ENCODE results near the gene TAS2R13.

- TF ChIP-seq CTCF (IDR thresholded peaks at IDR 0.05) (no peak), POLR2AphosphoS5 (IDR thresholded peaks at IDR 0.05) (no peak)
These were observed 12.5 kb downstream of the TAS2R13 start for GRCh38 chr12:10896854-10897253.

All from stomach (tissue), 4 donors.